GM19455 (cell line): ENCODE measurements around the gene MAZ.
A peak's percentile ranks its signal among the peaks of the same experiment; 100 is the strongest.

Experiments used
- ATAC-seq: cut with Tn5 transposase; IDR thresholded peaks from one replicate; pipeline ENCODE4 v1.9.1; 2021; ENCODE audit not compliant: unreplicated experiment

The MAZ gene

GRCh38 chr16:29809031-29809747 is 2.9 kb downstream of the MAZ start:
- ATAC-seq, result no peak

GRCh38 chr16:29809850-29810698 is 3.7 kb downstream of the MAZ start:
- no peak for ATAC-seq

- no peak for ATAC-seq
Measured at GRCh38 chr16:29810699-29811169, 4.4 kb downstream of the MAZ start.

GRCh38 chr16:29811170-29811895 is 5.0 kb downstream of the MAZ start:
- no peak for ATAC-seq

GRCh38 chr16:29811896-29812665 is 5.8 kb downstream of the MAZ start, which contains the start of gene PRRT2:
TSS of gene PRRT2 (plus strand) at chr16:29812193. CDS start at chr16:29813055, 862 bp downstream.
- no peak for ATAC-seq

GRCh38 chr16:29812754-29813643 is 6.7 kb downstream of the MAZ start:
- no peak for ATAC-seq

- no peak for ATAC-seq
Measured at GRCh38 chr16:29813644-29814562, 7.6 kb downstream of the MAZ start.

GRCh38 chr16:29814592-29814991 is 8.3 kb downstream of the MAZ start:
- ATAC-seq, result no peak

GRCh38 chr16:29815032-29815721 is 8.8 kb downstream of the MAZ start:
- no peak for ATAC-seq

GRCh38 chr16:29815793-29816693 is 9.7 kb downstream of the MAZ start, which contains the start of gene PAGR1:
TSS of gene PAGR1 (plus strand) at chr16:29816152. CDS start at chr16:29816526, 374 bp downstream.
- peak; percentile 60 for ATAC-seq

GRCh38 chr16:29816694-29817441 is 10.5 kb downstream of the MAZ start:
- ATAC-seq, result peak; percentile 26

- ATAC-seq, result no peak
Measured at GRCh38 chr16:29818082-29818481, 11.8 kb downstream of the MAZ start.

GRCh38 chr16:29819506-29819905 is 13.2 kb downstream of the MAZ start:
- ATAC-seq, result no peak

GRCh38 chr16:29820271-29820701 is 14.0 kb downstream of the MAZ start, which contains the start of gene MVP:
TSS of gene MVP (plus strand) at chr16:29820462. CDS start at chr16:29830550, 10,088 bp downstream.
- ATAC-seq, result no peak

- ATAC-seq, result no peak
Measured at GRCh38 chr16:29820730-29821642, 14.7 kb downstream of the MAZ start.
